ENCODE measurements around the gene TRIM52. TPM values are rescaled to one million over a fixed set of nuclear protein-coding genes. Genes with fewer than 3 reads are reported as not detected.

Gene TRIM52
- total and polyA plus RNA-seq, 2 of the 4 experiments (the other 2 are of a cell fraction) = 2.3 to 6.9 TPM

- no peak for TF ChIP-seq USF2 (IDR thresholded peaks at IDR 0.05; ENCODE audit: low read depth, low read length)
Measured at GRCh38 chr5:181241393-181241975, 19.5 kb downstream of the TRIM52 start (continued).

- Histone ChIP-seq H3K4me2 (ENCODE audit: low read depth, low read length) (no peak overlapping the region), H3K56ac (ENCODE audit: extremely low read depth, insufficient read depth, low read length) (no peak overlapping the region), H3K14ac (replicated peaks; ENCODE audit: low read depth, low read length) (no peak overlapping the region), H3K79me1 (ENCODE audit: low read depth in 1 of 2, low read length in 2 of 2) (peaks cover 12 to 52% of the 10 kb centered on the region in 2 experiments), H4K8ac (ENCODE audit: low read depth in 2 of 2, low read length in 2 of 2) (no peak overlapping the region), H3K9me1 (ENCODE audit: insufficient read depth, low read length) (peaks cover 15% of the 10 kb centered on the region), H4K20me1 (ENCODE audit: insufficient read depth, low read length) (peaks cover 93% of the 10 kb centered on the region), H3K4ac (ENCODE audit: low read depth, low read length) (no peak overlapping the region), H4K91ac (ENCODE audit: insufficient read depth, low read depth, low read length) (no peak overlapping the region), H3K4me1 (ENCODE audit: control insufficient read depth, insufficient read depth, low read length) (peaks cover 7% of the 10 kb centered on the region), H3K27me3 (ENCODE audit: control insufficient read depth, insufficient read depth, low read length) (no peaks in the 10 kb centered on the region), H3K9me3 (ENCODE audit: control insufficient read depth, insufficient read depth, low read length) (no peaks in the 10 kb centered on the region), H3K9ac (ENCODE audit: low read depth, low read length) (no peak overlapping the region), H2AK5ac (ENCODE audit: low read depth, low read length) (no peak overlapping the region), H2AK9ac (replicated peaks; ENCODE audit: low read depth, low read length, poor library complexity) (no peak overlapping the region), H2AFZ (replicated peaks; ENCODE audit: low read length, poor library complexity) (no peak overlapping the region), H2BK5ac (ENCODE audit: low read depth, low read length, poor library complexity, severe bottlenecking) (no peak overlapping the region), H3K4me3 (ENCODE audit: insufficient read depth, low read depth, low read length) (no peak overlapping the region), H3K23ac (ENCODE audit: low read depth, low read length) (no peak overlapping the region), H2BK120ac (ENCODE audit: low read depth, low read length) (no peak overlapping the region), H4K5ac (ENCODE audit: low read depth, low read length) (no peak overlapping the region), H3K27ac (ENCODE audit: insufficient read depth, low read length) (no peak overlapping the region), H2BK15ac (ENCODE audit: low read depth, low read length) (no peak overlapping the region), H2BK20ac (ENCODE audit: low read depth, low read length) (no peak overlapping the region), H3K36me3 (ENCODE audit: control insufficient read depth, insufficient read depth, low read length) (peaks cover 72% of the 10 kb centered on the region), H3K18ac (ENCODE audit: low read depth, low read length) (no peak overlapping the region)
- DNase-seq (no peak), ATAC-seq (ENCODE audit: low read depth) (no peak)
- in situ Hi-C loops (cut with MboI; ENCODE audit: low sequenced_read_pairs) (no loop called here), dilution Hi-C loops (cut with HindIII; ENCODE audit: low sequenced_read_pairs, unreplicated experiment) (no loop called here), intact Hi-C loops (cut with micrococcal nuclease) (no loop called here)
- CTCF ChIA-PET = no interaction called here
- TF ChIP-seq SMC3 (IDR thresholded peaks at IDR 0.05; ENCODE audit: low read depth, low read length) (no peak), ELK1 (IDR thresholded peaks at IDR 0.05; ENCODE audit: borderline replicate concordance, low read depth, low read length) (no peak), CHD1 (IDR thresholded peaks at IDR 0.05; ENCODE audit: low read depth, low read length) (no peak)
- no TSS peak for BruUV-seq (replicated peaks)
- 84% methylated on average over 5 of the region's 9 CpGs; no CpG with 5 or more reads in 1 of the 2 experiments for WGBS, 2 experiments (ENCODE audit: extremely low coverage in 2 of 2, insufficient read length in 1 of 2)
- POLR2A ChIA-PET (ENCODE audit: unreplicated experiment) = no interaction called here
Measured at GRCh38 chr5:181239062-181239663, 21.8 kb downstream of the TRIM52 start.

Measured in IMR-90 (cell line).